GM19328 (cell line): ENCODE results near the gene CFAP46.
"Not testable (repeated sequence)": the region's sequence is repeated elsewhere in the genome, so short reads cannot be mapped to it uniquely, and the experiment has no call there.

Experiments used
- ATAC-seq: cut with Tn5 transposase; IDR thresholded peaks from one replicate; pipeline ENCODE4 v1.9.1; 2021; ENCODE audit warnings: mild to moderate bottlenecking, moderate library complexity; ENCODE audit not compliant: unreplicated experiment

The CFAP46 gene

GRCh38 chr10:132945125-132945893 lies 2.9 kb upstream of the CFAP46 start:
- ATAC-seq = no peak

GRCh38 chr10:132944510-132944909 lies 2.1 kb upstream of the CFAP46 start:
- no peak for ATAC-seq

- ATAC-seq = no peak
These were observed 1.5 kb upstream of the CFAP46 start for GRCh38 chr10:132943791-132944404.

GRCh38 chr10:132943058-132943790 lies 854 bp upstream of the CFAP46 start:
- ATAC-seq = no peak

GRCh38 chr10:132941640-132942051 lies 724 bp downstream of the CFAP46 start:
- no peak for ATAC-seq

DNA sequence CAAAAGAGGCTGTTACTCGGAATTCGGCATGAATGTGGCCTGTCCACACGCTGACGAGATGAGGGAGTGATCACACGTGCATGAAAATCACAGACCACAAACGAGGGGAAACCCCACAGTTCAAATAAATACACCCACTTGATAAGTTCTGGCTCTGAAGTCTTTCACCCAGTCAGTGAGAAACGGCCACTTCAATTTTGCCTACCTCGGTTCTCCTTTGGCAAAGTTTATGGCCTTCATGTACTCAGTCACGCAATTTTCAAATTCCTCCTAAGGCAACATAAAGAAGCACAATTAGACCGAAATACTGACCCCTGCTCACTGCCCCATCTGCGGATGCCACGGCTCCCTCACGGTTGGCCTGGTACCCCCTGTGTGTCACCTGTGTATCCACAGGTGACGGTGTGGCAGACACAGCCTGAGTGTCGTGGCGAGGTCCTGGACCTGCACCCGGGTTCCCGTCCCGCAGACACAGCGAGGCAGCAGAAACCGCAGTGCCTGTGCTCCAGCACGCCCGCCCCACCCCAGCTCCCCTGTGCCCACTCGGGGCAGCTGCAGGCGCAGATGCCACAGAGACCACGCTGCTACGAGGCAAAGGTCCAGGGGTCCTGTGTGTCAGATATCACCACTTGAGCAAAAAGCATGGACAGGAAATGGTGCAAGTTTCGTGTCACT lies 1.4 kb downstream of the CFAP46 start:
- ATAC-seq = no peak

GRCh38 chr10:132939957-132940790 lies 2.2 kb downstream of the CFAP46 start:
- ATAC-seq = no peak

- ATAC-seq = no peak
These were observed 2.9 kb downstream of the CFAP46 start for GRCh38 chr10:132939378-132939955.

DNA sequence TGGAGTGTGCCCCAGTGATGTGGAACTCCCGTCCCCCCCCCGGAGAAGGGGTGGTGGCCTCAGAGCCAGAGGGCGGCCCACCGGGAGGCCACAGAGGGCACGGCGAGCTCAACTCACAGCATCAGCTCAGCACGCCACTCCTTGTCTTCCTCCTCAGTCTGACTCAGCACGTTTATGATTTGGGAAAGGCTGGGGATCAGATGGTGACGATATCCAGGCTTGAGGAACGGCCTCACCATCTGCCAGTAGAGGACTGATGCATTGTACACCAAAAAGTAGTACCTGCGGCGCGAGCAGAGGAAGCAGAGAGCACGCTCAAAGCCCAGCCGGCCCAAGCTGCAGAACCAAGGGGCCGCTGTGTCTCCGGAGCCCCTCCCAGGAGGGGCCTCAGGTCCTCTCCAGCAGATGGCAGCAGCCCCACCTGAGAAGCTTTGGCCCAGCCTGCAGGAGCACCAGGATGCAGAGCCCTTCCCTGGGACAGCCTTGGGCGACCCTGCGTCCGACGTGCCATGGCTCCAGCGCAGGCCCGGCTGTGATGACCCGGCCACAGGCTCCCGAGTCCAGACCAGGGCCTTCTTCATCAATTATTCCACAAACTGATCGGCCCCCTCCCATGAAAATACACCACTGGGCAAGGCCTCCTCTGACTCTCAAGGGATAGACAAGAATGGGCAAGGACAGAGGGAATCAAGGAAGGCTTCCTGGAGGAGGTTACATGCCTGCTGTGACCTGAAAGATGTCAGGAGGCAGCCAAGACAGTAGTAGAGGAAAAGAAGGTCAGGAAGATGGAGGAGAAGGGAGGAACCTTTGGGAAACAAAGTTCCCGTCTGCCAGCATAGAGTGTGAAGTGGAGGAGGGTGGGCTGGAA lies 3.7 kb downstream of the CFAP46 start:
- ATAC-seq = no peak

GRCh38 chr10:132937861-132938260 lies 4.5 kb downstream of the CFAP46 start:
- ATAC-seq = no peak

DNA sequence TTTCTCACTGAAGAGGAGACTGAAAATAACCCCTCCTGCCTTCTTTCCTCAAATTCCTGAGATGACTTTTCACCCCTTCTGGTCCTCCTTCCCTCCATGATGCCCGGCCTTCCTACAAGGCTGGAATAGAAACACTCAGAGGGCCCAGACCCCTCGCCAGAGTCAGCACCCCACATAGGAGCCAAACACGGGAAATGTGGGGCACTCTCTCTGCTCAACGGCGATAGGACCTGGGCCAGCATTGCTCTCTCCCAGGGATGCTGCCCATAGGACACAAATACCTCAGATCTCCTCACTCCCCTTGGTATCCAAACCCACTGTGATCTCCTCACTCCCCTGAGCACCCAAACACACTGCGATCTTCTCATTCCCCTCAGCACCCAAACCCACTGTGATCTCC lies 7.4 kb downstream of the CFAP46 start:
- no peak for ATAC-seq

GRCh38 chr10:132933308-132934042 lies 8.9 kb downstream of the CFAP46 start:
- no peak for ATAC-seq

DNA sequence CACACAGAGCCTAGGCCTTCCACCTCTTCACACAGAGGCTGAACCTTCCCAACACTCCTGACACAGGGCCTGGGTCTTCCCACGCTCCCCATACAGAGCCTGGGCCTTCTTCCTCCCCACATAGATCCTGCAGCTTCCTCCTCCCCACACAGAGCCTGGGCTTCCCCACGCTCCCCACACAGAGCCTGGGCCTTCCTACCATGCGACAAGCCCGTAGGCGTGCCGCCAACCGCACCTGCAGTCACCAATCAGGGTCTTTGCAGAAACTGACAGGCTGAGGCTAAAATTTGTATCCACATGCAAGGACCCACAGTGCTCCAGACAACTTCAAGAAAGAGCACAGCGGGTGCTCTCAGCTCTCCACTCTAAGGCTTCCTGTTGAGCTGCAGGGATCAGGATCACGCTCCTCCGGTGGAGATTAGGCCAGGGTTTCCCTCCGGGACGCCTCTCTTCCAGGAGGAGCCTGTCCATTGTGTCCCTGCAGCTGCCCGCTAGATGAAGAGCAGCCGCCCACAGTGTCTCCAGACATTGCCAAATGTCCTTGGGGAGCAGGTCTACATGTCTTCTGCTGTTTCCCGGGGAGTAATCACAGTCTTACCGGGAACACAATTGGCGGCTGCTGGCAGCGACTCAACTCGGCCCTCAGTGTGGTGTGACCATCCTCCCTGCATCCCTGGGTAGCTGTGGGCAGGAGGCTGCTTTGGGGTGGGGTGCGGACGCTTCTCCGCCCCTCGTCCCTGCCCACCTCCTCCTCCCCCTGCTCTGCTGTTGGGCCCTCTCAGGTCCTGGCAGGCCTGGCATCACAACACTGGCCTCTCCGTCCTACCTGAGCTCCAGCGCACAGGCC lies 9.7 kb downstream of the CFAP46 start:
- ATAC-seq = no peak

- not testable (repeated sequence) for ATAC-seq
These were observed 10.8 kb downstream of the CFAP46 start for GRCh38 chr10:132931258-132932250.

DNA sequence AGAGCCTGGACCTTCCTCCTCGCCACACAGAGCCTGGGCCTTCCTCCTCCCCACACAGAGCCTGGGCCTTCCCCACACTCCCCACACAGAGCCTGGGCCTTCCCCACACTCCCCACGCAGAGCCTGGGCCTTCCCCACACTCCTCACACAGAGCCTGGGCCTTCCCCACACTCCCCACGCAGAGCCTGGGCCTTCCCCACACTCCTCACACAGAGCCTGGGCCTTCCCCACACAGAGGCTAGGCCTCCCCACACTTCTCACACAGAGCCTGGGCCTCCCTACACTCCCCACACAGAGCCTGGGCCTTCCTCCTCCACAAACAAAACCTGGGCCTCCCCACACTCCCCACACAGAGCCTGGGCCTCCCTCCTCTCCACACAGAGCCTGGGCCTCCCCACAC lies 11.7 kb downstream of the CFAP46 start:
- not testable (repeated sequence) for ATAC-seq

- no peak for ATAC-seq
These were observed 12.3 kb downstream of the CFAP46 start for GRCh38 chr10:132929953-132930548.
